GM06990 (cell line): ENCODE results near the gene LMOD1.

Experiments
- DNase-seq: peaks from one replicate; pipeline ENCODE4 v3.0.0-alpha.2; 2011; ENCODE audit not compliant: insufficient read length; ENCODE audit errors: extremely low read depth
- H3K27me3 ChIP-seq: replicated peaks from 2 replicates; pipeline ENCODE4 v1.6.0; 2011; ENCODE audit warnings: low read length; ENCODE audit not compliant: control insufficient read depth, insufficient read depth
- H3K36me3 ChIP-seq: 2 replicates; pipeline ENCODE4 v1.5.1; 2011; ENCODE audit warnings: low read length; ENCODE audit not compliant: control insufficient read depth, insufficient read depth
- H3K4me3 ChIP-seq: replicated peaks from 2 replicates; pipeline ENCODE4 v1.5.1; 2011; ENCODE audit warnings: low read depth, mild to moderate bottlenecking, control low read depth, low read length
- CTCF ChIP-seq: IDR thresholded peaks from 2 replicates; pipeline ENCODE4 v1.5.1; 2011; ENCODE audit warnings: low read length, control low read depth, mild to moderate bottlenecking, inconsistent platforms; ENCODE audit not compliant: insufficient read depth, poor library complexity, severe bottlenecking

Gene LMOD1

GRCh38 chr1:201930803-201931202 lies 15.5 kb downstream of the LMOD1 start:
- Histone ChIP-seq H3K36me3 (no peaks in the 10 kb centered on the region), H3K4me3 (no peak overlapping the region), H3K27me3 (no peaks in the 10 kb centered on the region; the same call in 1 of the 2 replicates)
- no peak for DNase-seq
- no peak for TF ChIP-seq CTCF

GRCh38 chr1:201930137-201930536 lies 16.2 kb downstream of the LMOD1 start:
- no peak for DNase-seq
- Histone ChIP-seq H3K4me3 (no peak overlapping the region), H3K27me3 (no peaks in the 10 kb centered on the region; the same call in 1 of the 2 replicates), H3K36me3 (no peaks in the 10 kb centered on the region)
- TF ChIP-seq CTCF: no peak

- no peak overlapping the region for H3K4me3 ChIP-seq
- TF ChIP-seq CTCF: no peak
- no peaks in the 10 kb centered on the region for H3K27me3 ChIP-seq
- DNase-seq: no peak
- H3K36me3 ChIP-seq: no peaks in the 10 kb centered on the region
Observed at GRCh38 chr1:201928266-201928665, 18.1 kb downstream of the LMOD1 start.

GRCh38 chr1:201925981-201926645 lies 20.2 kb downstream of the LMOD1 start:
- TF ChIP-seq CTCF: no peak
- Histone ChIP-seq H3K4me3 (no peak overlapping the region), H3K27me3 (no peaks in the 10 kb centered on the region), H3K36me3 (no peaks in the 10 kb centered on the region)
- DNase-seq: no peak

- DNase-seq: no peak
- no peaks in the 10 kb centered on the region for H3K36me3 ChIP-seq
- H3K4me3 ChIP-seq: no peak overlapping the region
- no peak for TF ChIP-seq CTCF
- no peaks in the 10 kb centered on the region for H3K27me3 ChIP-seq
Observed at GRCh38 chr1:201925301-201925567, 21.1 kb downstream of the LMOD1 start.
